Tibial artery (tissue), 4 donors: ENCODE measurements around the gene UNC5A.

ENCODE experiments used
- DNase-seq, 2 donors: peaks; one replicate each; pipeline ENCODE4 v3.0.0-alpha.2; 2019
- H3K27ac ChIP-seq, 2 donors: fragments of 200-600 bp; sonication (generic) in 1 of 2; 1 replicate in 1 of 2; 2 replicates in 1 of 2; pipeline ENCODE4 v1.5.1; 2018 to 2019; ENCODE audit warnings: mild to moderate bottlenecking in 1 of 2
- H3K27me3 ChIP-seq, 2 donors: fragments of 200-600 bp; sonication (generic) in 1 of 2; one replicate each; pipeline versions ENCODE4 v1.5.1 to v1.6.0; 2016 to 2019
- H3K36me3 ChIP-seq, 3 donors: fragments of 200-600 bp; sonication (generic) in 2 of 3; one replicate each; pipeline ENCODE4 v1.5.1; 2016 to 2019; ENCODE audit warnings: mild to moderate bottlenecking in 2 of 3
- H3K4me1 ChIP-seq, 4 donors: fragments of 200-600 bp; sonication (generic) in 2 of 4; 1 replicate in 3 of 4; 2 replicates in 1 of 4; pipeline ENCODE4 v1.5.1; 2016 to 2019
- H3K4me3 ChIP-seq, 2 donors: fragments of 200-600 bp; sonication (generic) in 1 of 2; 1 replicate in 1 of 2; 2 replicates in 1 of 2; pipeline ENCODE4 v1.5.1; 2018 to 2019; ENCODE audit warnings: mild to moderate bottlenecking in 2 of 2
- H3K9me3 ChIP-seq, 3 donors: fragments of 200-600 bp; sonication (generic) in 1 of 3; one replicate each; pipeline ENCODE4 v1.5.1; 2016 to 2019
- intact Hi-C: fragments of 100-400 bp; cut with DNase I; formaldehyde crosslinking; loops from one replicate; pipeline ENCODE4 v1.15.0; 2023; ENCODE audit warnings: low total_unique reads
- TF ChIP-seq, protein P1 (sequence below), 2 experiments: fragments of 200-600 bp in 1 of 2; fragments of 450-650 bp in 1 of 2; IDR thresholded peaks; one replicate each; pipeline ENCODE4 v1.5.1; 2017 to 2019; ENCODE audit warnings: antibody characterized with exemption in 2 of 2, mild to moderate bottlenecking in 1 of 2, moderate library complexity in 1 of 2

Gene UNC5A

DNA sequence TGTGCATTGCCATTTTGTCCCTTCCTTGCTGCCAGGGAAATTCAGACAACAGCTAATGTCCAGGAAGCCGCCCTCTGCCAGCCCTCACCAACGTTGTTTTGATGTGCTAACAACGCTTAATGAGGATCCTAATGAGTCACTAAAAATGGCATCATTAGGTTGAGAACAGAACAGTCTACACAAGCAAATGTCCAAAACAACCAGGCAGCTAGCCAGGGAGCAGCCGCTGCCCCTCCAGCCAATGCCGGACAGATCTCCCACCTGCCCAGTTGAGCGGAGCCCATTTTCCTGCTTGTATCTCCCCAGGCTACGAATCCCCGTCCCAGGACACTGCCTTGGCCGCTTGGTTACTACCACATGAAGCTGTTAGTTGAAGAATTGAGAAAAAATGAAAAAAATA, 40.4 kb upstream of the UNC5A start:
- no peaks in the 10 kb centered on the region for H3K4me1 ChIP-seq
- DNase-seq = peak; percentile 13 to 15
- H3K27me3 ChIP-seq = peaks cover 0 to 23% of the 10 kb centered on the region in 2 donors
- no peak overlapping the region for H3K4me3 ChIP-seq
- H3K36me3 ChIP-seq = no peaks in the 10 kb centered on the region
- H3K27ac ChIP-seq = no peak overlapping the region
- peaks cover 0 to 19% (median 12%) of the 10 kb centered on the region in 3 donors for H3K9me3 ChIP-seq
- intact Hi-C loops = no loop called here
- TF ChIP-seq, protein P1, sequence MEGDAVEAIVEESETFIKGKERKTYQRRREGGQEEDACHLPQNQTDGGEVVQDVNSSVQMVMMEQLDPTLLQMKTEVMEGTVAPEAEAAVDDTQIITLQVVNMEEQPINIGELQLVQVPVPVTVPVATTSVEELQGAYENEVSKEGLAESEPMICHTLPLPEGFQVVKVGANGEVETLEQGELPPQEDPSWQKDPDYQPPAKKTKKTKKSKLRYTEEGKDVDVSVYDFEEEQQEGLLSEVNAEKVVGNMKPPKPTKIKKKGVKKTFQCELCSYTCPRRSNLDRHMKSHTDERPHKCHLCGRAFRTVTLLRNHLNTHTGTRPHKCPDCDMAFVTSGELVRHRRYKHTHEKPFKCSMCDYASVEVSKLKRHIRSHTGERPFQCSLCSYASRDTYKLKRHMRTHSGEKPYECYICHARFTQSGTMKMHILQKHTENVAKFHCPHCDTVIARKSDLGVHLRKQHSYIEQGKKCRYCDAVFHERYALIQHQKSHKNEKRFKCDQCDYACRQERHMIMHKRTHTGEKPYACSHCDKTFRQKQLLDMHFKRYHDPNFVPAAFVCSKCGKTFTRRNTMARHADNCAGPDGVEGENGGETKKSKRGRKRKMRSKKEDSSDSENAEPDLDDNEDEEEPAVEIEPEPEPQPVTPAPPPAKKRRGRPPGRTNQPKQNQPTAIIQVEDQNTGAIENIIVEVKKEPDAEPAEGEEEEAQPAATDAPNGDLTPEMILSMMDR (IDR thresholded peaks at IDR 0.05) = no peak

DNA sequence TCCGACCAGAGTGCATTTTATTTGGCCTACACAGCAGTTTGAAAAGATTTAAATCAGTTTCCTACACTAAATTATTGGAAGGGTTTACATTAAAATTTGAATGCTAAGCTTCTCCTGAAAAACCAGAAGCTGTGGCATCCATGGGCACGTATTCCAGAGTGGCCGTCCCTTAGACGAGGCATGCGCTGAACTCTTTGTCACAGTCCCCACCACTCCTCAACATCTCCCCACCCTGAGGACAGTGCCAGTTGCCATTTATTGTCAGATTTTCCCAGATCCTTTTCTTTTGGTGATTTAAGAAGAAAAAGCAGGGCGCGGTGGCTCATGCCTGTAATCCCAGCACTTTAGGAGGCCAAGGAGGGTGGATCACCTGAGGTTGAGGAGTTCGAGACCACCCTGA, 39.9 kb upstream of the UNC5A start:
- Histone ChIP-seq H3K4me1 (no peaks in the 10 kb centered on the region), H3K27me3 (peaks cover 0 to 23% of the 10 kb centered on the region in 2 donors), H3K36me3 (no peaks in the 10 kb centered on the region), H3K4me3 (no peak overlapping the region), H3K9me3 (peaks cover 0 to 14% (median 12%) of the 10 kb centered on the region in 3 donors), H3K27ac (no peak overlapping the region)
- TF ChIP-seq, protein P1 (IDR thresholded peaks at IDR 0.05) = no peak
- intact Hi-C loops = no loop called here
- DNase-seq = peak in 1 of 2 donors; percentile 21

DNA sequence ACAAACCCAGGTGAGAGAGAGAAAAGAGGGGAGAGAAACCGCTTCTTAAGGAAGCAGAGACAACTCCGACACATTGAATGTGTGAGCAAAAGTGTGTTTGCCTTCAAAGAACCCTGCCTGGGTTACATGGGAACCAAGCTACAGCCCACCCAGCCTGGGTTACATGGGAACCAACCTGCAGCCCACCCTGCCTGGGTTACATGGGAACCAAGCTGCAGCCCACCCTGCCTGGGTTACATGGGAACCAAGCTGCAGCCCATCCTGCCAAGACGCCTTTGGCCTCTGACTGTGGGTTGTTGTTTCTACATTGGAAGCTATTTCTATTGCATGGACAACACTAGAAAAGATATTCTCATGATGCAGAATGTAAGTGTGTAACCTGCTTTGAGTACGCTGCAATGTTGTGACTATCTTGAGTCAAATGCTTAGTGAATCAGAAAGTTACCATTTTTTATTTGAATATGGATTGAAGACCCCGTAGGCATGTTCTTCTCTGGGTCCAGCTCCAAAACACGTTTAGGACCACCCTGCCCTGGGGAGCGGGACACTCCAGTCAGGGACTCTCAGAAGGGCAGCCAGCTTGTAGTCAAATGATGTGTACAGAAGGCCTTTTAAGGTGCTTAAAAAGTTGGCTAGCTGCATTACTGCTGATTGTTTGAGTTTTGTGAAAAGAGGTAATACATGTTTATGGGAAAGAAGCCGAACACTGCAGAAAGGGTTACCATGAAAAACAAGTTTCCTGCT, 39.1 kb upstream of the UNC5A start:
- peaks cover 0 to 7% (median 5%) of the 10 kb centered on the region in 3 donors for H3K9me3 ChIP-seq
- no peaks in the 10 kb centered on the region for H3K36me3 ChIP-seq
- H3K27ac ChIP-seq = no peak overlapping the region
- peak in 1 of 2 donors; percentile 23 for DNase-seq
- TF ChIP-seq, protein P1 (IDR thresholded peaks at IDR 0.05) = no peak
- no peak overlapping the region for H3K4me3 ChIP-seq
- intact Hi-C loops = no loop called here
- H3K4me1 ChIP-seq = no peaks in the 10 kb centered on the region
- H3K27me3 ChIP-seq = peaks cover 0 to 27% of the 10 kb centered on the region in 2 donors

DNA sequence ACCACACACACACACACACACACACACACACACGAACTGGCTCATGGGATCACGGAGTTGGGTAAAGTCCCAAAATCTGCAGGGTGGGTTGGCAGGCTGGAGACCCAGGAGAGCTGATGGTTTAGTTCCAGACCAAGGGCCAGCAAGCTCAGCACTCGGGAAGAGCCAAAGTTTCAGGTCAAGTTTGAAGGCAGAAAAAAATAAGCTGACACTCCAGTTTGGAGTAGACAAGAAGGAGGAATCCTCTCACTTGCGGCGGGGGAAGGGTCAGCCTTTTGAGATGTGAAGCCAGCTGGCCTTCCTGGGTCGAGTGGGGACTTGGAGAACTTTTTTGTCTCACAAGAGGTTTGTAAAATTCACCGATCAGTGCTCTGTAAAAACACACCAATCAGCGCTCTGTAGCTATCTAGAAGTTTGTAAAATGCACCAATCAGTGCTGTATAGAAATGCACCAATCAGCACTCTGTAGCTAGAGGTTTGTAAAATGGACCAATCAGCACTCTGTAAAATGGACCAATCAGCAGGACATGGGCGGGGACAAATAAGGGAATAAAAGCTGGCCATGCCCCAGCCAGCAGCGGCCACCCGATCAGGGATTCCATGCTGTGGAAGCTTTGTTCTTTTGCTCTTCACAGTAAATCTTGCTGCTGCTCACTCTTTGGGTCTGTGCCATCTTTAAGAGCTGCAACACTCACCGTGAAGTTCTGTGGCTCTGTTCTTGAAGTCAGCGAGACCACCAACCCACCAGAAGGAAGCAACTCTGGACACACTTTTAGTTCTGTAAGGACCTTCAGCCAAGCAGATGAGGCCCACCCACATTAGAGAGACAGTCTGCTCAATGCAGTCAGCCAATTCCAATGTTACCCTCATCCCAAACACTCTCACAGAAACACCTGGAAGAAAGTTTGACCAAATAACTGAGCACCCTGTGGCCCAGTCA, 37.8 kb upstream of the UNC5A start:
- DNase-seq = peak in 1 of 2 donors; percentile 9
- Histone ChIP-seq H3K4me3 (no peak overlapping the region), H3K36me3 (no peaks in the 10 kb centered on the region), H3K27me3 (peaks cover 0 to 27% of the 10 kb centered on the region in 2 donors), H3K9me3 (no peaks in the 10 kb centered on the region), H3K4me1 (no peaks in the 10 kb centered on the region), H3K27ac (no peak overlapping the region)
- TF ChIP-seq, protein P1 (IDR thresholded peaks at IDR 0.05) = no peak
- intact Hi-C loops = no loop called here

DNA sequence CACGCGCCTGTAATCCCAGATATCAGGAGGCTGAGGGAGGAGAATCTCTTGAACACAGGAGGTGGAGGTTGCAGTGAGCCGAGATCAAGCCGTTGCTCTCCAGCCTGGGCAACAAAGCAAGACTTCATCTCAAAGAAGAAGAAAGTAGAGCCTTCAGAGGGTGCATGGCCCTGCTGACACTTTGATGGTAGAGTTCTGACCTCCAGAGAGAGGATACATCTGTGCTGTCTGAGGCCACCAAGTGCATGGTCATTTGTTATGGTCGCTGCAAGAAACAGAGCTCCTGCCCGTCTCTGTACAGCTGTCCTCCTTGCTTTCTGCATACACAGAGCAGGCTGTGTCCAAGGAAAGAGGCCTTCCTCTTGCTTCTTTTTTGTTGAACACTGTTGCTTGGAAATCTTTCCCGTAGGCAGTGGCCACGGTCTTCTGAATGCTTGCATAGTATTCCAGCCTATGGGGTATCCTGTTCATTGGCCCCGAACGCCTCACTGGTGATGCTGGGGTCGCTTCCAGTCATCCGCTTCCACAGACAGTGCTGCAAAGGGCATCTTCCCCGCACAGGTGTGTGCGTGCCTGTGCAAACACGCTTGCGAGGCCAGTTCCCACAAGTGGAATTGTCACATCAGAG, 36.8 kb upstream of the UNC5A start:
- peak in 1 of 2 donors; percentile 42 for DNase-seq
- Histone ChIP-seq H3K27ac (no peak overlapping the region), H3K27me3 (peaks cover 0 to 22% of the 10 kb centered on the region in 2 donors), H3K4me3 (no peak overlapping the region), H3K9me3 (no peaks in the 10 kb centered on the region), H3K36me3 (no peaks in the 10 kb centered on the region), H3K4me1 (no peaks in the 10 kb centered on the region)
- intact Hi-C loops = no loop called here
- TF ChIP-seq, protein P1 (IDR thresholded peaks at IDR 0.05) = no peak
